Sigmoid colon (tissue), 7 donors: Measurements from ENCODE around the gene MRTFA. TPM values are rescaled to one million over a fixed set of nuclear protein-coding genes. Genes with fewer than 3 reads are reported as not detected.

Source experiments
- DNase-seq: peaks from one replicate; pipeline ENCODE4 v3.0.0-alpha.2; 2019
- H3K27ac ChIP-seq, 4 donors: fragments of 200-600 bp; sonication (generic); one replicate each; pipeline ENCODE4 v1.5.1; 2016 to 2019; ENCODE audit warnings: mild to moderate bottlenecking in 1 of 4
- H3K27me3 ChIP-seq, 3 donors: fragments of 200-600 bp; sonication (generic); one replicate each; pipeline ENCODE4 v1.5.1; 2019; ENCODE audit warnings: mild to moderate bottlenecking in 1 of 3
- H3K36me3 ChIP-seq, 4 donors: fragments of 200-600 bp; sonication (generic); one replicate each; pipeline ENCODE4 v1.5.1; 2016 to 2019
- H3K4me1 ChIP-seq, 4 donors: fragments of 200-600 bp; sonication (generic); one replicate each; pipeline ENCODE4 v1.5.1; 2017 to 2019
- H3K4me3 ChIP-seq, 4 donors: fragments of 200-600 bp; sonication (generic); one replicate each; pipeline ENCODE4 v1.5.1; 2017 to 2019; ENCODE audit warnings: mild to moderate bottlenecking in 2 of 4, moderate library complexity in 1 of 4
- H3K9me3 ChIP-seq, 4 donors: fragments of 200-600 bp in 3 of 4; sonication (generic) in 3 of 4; one replicate each; pipeline versions ENCODE4 v1.5.1 to v1.6.1; 2013 to 2019
- CTCF ChIP-seq, 4 experiments: fragments of 450-650 bp in 3 of 4; fragments of 200-600 bp in 1 of 4; IDR thresholded peaks; one replicate each; pipeline ENCODE4 v1.5.1; 2016 to 2019; ENCODE audit warnings: antibody characterized with exemption in 4 of 4, mild to moderate bottlenecking in 3 of 4, moderate library complexity in 2 of 4
- EP300 ChIP-seq, 4 donors: sonication (generic); formaldehyde crosslinking; IDR thresholded peaks; one replicate each; pipeline ENCODE4 v1.6.1; 2017; ENCODE audit warnings: antibody characterized with exemption in 4 of 4
- POLR2A ChIP-seq, 2 donors: fragments of 450-650 bp; IDR thresholded peaks; one replicate each; pipeline ENCODE4 v1.6.1; 2016; ENCODE audit warnings: antibody characterized with exemption in 2 of 2, mild to moderate bottlenecking in 2 of 2, moderate library complexity in 2 of 2
- POLR2AphosphoS5 ChIP-seq, 4 donors: sonication (generic); formaldehyde crosslinking; IDR thresholded peaks; one replicate each; pipeline ENCODE4 v1.6.1; 2017; ENCODE audit warnings: antibody characterized with exemption in 4 of 4
- WGBS, 2 donors: extraction: QIAGEN DNeasy Blood & Tissue Kit; methylation state at CpG; one replicate each; pipeline ENCODE4 v1.1.7; 2013; 5-methylcytosine and 5-hydroxymethylcytosine counted together
- intact Hi-C: fragments of 100-400 bp; cut with DNase I; formaldehyde crosslinking; loops from one replicate; pipeline ENCODE4 v1.15.1; 2023
- polyA plus RNA-seq, 3 donors: library from polyadenylated mRNA; stranded (reverse); fragments of 200-250 nt; gene quantifications; one replicate each; pipeline ENCODE4 v1.2.3, GENCODE V29; 2013
- total RNA-seq, 4 donors: library from RNA; depleted of rRNA; stranded (reverse); fragments of >200 nt; gene quantifications; one replicate each; pipeline ENCODE4 v1.1.0, GENCODE V29; 2016
- donor health status: healthy with polysubstance abuse.
- donor health status: Bipolar disorder and iron deficiency.
- donor health status: healthy.

The MRTFA gene
- total and polyA plus RNA-seq, 7 donors: 10.8 to 104 (median 29.2) TPM

GRCh38 chr22:40403651-40404050 lies 232.9 kb downstream of the MRTFA start:
- Histone ChIP-seq H3K27ac (no peak overlapping the region), H3K9me3 (no peaks in the 10 kb centered on the region), H3K4me3 (no peak overlapping the region), H3K4me1 (no peaks in the 10 kb centered on the region), H3K36me3 (peaks cover 17 to 70% (median 49%) of the 10 kb centered on the region in 4 donors), H3K27me3 (no peaks in the 10 kb centered on the region)
- WGBS, 2 donors: 93% methylated on average over 7 of the region's 7 CpGs
- intact Hi-C loops: no loop called here
- TF ChIP-seq POLR2AphosphoS5 (IDR thresholded peaks at IDR 0.05): no peak
- no peak for TF ChIP-seq EP300 (IDR thresholded peaks at IDR 0.05)
- TF ChIP-seq CTCF (IDR thresholded peaks at IDR 0.05): no peak
- no peak for TF ChIP-seq POLR2A (IDR thresholded peaks at IDR 0.05)
- no peak for DNase-seq

- Histone ChIP-seq H3K4me1 (no peaks in the 10 kb centered on the region), H3K4me3 (no peak overlapping the region), H3K27me3 (no peaks in the 10 kb centered on the region), H3K27ac (no peak overlapping the region), H3K36me3 (peaks cover 15 to 65% (median 46%) of the 10 kb centered on the region in 4 donors), H3K9me3 (no peaks in the 10 kb centered on the region)
- intact Hi-C loops: no loop called here
- no peak for TF ChIP-seq POLR2A (IDR thresholded peaks at IDR 0.05)
- no peak for TF ChIP-seq EP300 (IDR thresholded peaks at IDR 0.05)
- TF ChIP-seq POLR2AphosphoS5 (IDR thresholded peaks at IDR 0.05): no peak
- no peak for TF ChIP-seq CTCF (IDR thresholded peaks at IDR 0.05)
- no peak for DNase-seq
- 91 to 92% methylated on average over 3 of the region's 3 CpGs for WGBS, 2 donors
These were observed 233.4 kb downstream of the MRTFA start for GRCh38 chr22:40403141-40403540.

GRCh38 chr22:40401981-40402406 lies 234.5 kb downstream of the MRTFA start:
- 75 to 93% methylated on average over 8 of the region's 8 CpGs for WGBS, 2 donors
- Histone ChIP-seq H3K4me3 (no peak overlapping the region), H3K36me3 (peaks cover 13 to 53% (median 37%) of the 10 kb centered on the region in 4 donors), H3K27me3 (no peaks in the 10 kb centered on the region), H3K4me1 (no peaks in the 10 kb centered on the region), H3K9me3 (no peaks in the 10 kb centered on the region), H3K27ac (no peak overlapping the region)
- TF ChIP-seq POLR2AphosphoS5 (IDR thresholded peaks at IDR 0.05) (no peak), CTCF (IDR thresholded peaks at IDR 0.05) (no peak), POLR2A (IDR thresholded peaks at IDR 0.05) (no peak), EP300 (IDR thresholded peaks at IDR 0.05) (no peak)
- DNase-seq: no peak
- intact Hi-C loops: no loop called here

- no peak for TF ChIP-seq POLR2A (IDR thresholded peaks at IDR 0.05)
- TF ChIP-seq POLR2AphosphoS5 (IDR thresholded peaks at IDR 0.05): no peak
- TF ChIP-seq CTCF (IDR thresholded peaks at IDR 0.05): no peak
- TF ChIP-seq EP300 (IDR thresholded peaks at IDR 0.05): no peak
- no peak overlapping the region for H3K4me3 ChIP-seq
- no peaks in the 10 kb centered on the region for H3K27me3 ChIP-seq
- no peak overlapping the region for H3K27ac ChIP-seq
- H3K36me3 ChIP-seq: peaks cover 9 to 49% (median 32%) of the 10 kb centered on the region in 4 donors
- intact Hi-C loops: no loop called here
- H3K9me3 ChIP-seq: no peaks in the 10 kb centered on the region
- H3K4me1 ChIP-seq: no peaks in the 10 kb centered on the region
- 73 to 91% methylated on average over 4 of the region's 4 CpGs for WGBS, 2 donors
- DNase-seq: no peak
These were observed 235.0 kb downstream of the MRTFA start for GRCh38 chr22:40401532-40401931.

- H3K36me3 ChIP-seq: peaks cover 0 to 35% (median 19%) of the 10 kb centered on the region in 4 donors
- no peaks in the 10 kb centered on the region for H3K9me3 ChIP-seq
- TF ChIP-seq POLR2A (IDR thresholded peaks at IDR 0.05): no peak
- TF ChIP-seq EP300 (IDR thresholded peaks at IDR 0.05): no peak
- no peak for TF ChIP-seq CTCF (IDR thresholded peaks at IDR 0.05)
- TF ChIP-seq POLR2AphosphoS5 (IDR thresholded peaks at IDR 0.05): no peak
- H3K4me1 ChIP-seq: no peaks in the 10 kb centered on the region
- intact Hi-C loops: no loop called here
- H3K27ac ChIP-seq: no peak overlapping the region
- no peak overlapping the region for H3K4me3 ChIP-seq
- no peak for DNase-seq
- no peaks in the 10 kb centered on the region for H3K27me3 ChIP-seq
- 49 to 86% methylated on average over 15 of the region's 15 CpGs for WGBS, 2 donors
These were observed 236.4 kb downstream of the MRTFA start for GRCh38 chr22:40400159-40400558.
